ENCODE results near the gene ATP5PD. TPM values are rescaled to one million over a fixed set of nuclear protein-coding genes. Genes with fewer than 3 reads are reported as not detected.
"Not testable (repeated sequence)": the region's sequence is repeated elsewhere in the genome, so short reads cannot be mapped to it uniquely, and the experiment has no call there.

ATP5PD gene
- total RNA-seq, 1 donor from 2014 or later, result 247 TPM

DNA sequence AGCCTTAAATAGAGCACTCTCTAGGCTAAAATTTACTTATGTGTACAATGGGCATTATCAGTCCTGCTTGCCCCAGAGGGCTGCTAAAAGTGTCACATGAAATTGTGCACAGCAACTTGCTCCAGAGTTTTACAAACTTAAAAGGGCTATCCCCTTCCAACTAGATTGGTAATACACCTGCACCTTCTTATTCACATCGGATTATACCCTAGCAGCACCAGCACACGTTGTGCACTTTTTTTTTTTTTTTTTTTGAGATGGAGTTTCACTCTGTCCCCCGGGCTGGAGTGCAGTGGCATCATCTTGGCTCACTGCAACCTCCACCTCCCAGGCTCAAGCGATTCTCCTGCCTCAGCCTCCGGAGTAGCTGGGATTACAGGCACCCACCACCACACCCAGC lies 3.0 kb downstream of the ATP5PD start:
- Histone ChIP-seq H3K36me3 (ENCODE audit: control insufficient read depth in 3 of 3, insufficient read depth in 3 of 3, low read length in 3 of 3) (peaks cover 26 to 36% (median 30%) of the 10 kb centered on the region in 3 donors), H3K4me1 (ENCODE audit: control insufficient read depth in 3 of 3, insufficient read depth in 3 of 3, low read length in 3 of 3) (peaks cover 16 to 18% (median 17%) of the 10 kb centered on the region in 3 donors)
- H3K27ac ChIP-seq (ENCODE audit: low read depth, low read length); H3K27me3 ChIP-seq (ENCODE audit: control insufficient read depth in 3 of 3, insufficient read depth in 3 of 3, low read length in 3 of 3); H3K9me3 ChIP-seq (ENCODE audit: control insufficient read depth in 3 of 3, low read length in 3 of 3); H3K4me3 ChIP-seq (ENCODE audit: low read length in 3 of 3); H3K9ac ChIP-seq (ENCODE audit: low read depth in 1 of 3, low read length in 3 of 3): not testable (repeated sequence)

DNA sequence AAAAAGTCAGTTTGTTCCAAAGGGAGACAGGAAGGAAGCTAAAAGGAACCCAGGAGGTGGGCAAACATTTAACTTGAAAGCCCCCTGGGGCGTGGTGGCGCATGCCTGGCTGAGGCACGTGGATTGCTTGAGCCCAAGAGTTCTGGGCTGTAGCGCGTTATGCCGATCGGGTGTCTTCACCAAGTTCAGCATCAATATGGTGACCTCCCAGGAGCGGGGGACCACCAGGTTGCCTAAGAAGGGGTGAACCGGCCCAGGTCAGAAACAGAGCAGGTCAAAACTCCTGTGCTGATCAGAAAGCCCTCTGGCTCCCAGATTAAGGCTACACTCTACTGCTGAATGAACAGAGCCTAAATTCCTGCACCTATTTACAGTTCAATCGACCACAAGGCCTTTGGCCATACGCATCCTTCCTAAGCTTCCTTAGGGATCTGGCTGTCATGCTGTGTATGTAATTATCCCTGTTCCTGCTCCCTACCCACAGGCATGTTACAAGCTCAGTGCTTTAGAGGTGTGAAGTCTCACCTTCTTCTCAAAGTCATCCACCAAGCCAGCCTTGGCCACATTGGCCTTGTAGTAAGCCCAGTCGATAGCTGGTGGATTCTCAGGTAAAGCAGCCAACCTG lies 5.0 kb downstream of the ATP5PD start:
- Histone ChIP-seq H3K36me3 (ENCODE audit: control insufficient read depth in 3 of 3, insufficient read depth in 3 of 3, low read length in 3 of 3) (peaks cover 32 to 44% (median 36%) of the 10 kb centered on the region in 3 donors), H3K4me1 (ENCODE audit: control insufficient read depth in 3 of 3, insufficient read depth in 3 of 3, low read length in 3 of 3) (peaks cover 3 to 6% (median 4%) of the 10 kb centered on the region in 3 donors), H3K4me3 (ENCODE audit: low read length in 3 of 3) (no peak overlapping the region), H3K9me3 (ENCODE audit: control insufficient read depth in 3 of 3, low read length in 3 of 3) (no peaks in the 10 kb centered on the region), H3K9ac (ENCODE audit: low read depth in 1 of 3, low read length in 3 of 3) (no peak overlapping the region), H3K27me3 (ENCODE audit: control insufficient read depth in 3 of 3, insufficient read depth in 3 of 3, low read length in 3 of 3) (no peaks in the 10 kb centered on the region), H3K27ac (ENCODE audit: low read depth, low read length) (no peak overlapping the region)

DNA sequence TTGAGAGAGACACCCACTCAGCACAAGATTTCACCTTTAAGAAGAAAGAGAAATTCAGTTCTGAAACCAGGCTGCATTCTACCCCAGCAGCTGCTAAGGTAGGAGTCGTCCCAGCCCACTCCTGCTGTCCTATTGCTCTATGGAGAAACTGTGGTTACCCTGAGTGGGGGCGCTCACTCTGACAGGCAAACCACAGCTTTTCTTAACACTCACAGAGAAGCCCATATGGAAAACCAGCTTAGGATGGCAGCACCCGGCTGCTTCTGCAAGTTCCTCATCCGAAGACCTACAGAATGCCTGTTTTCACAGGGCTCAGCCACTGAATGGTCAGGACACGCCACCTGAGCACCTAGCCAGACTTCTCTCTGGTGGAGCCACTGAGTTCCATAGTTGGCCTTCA lies 7.5 kb downstream of the ATP5PD start:
- Histone ChIP-seq H3K9ac (ENCODE audit: low read depth in 1 of 3, low read length in 3 of 3) (no peak overlapping the region), H3K27ac (ENCODE audit: low read depth, low read length) (no peak overlapping the region), H3K9me3 (ENCODE audit: control insufficient read depth in 3 of 3, low read length in 3 of 3) (no peaks in the 10 kb centered on the region), H3K4me3 (ENCODE audit: low read length in 3 of 3) (no peak overlapping the region), H3K27me3 (ENCODE audit: control insufficient read depth in 3 of 3, insufficient read depth in 3 of 3, low read length in 3 of 3) (no peaks in the 10 kb centered on the region), H3K36me3 (ENCODE audit: control insufficient read depth in 3 of 3, insufficient read depth in 3 of 3, low read length in 3 of 3) (peaks cover 32 to 48% (median 36%) of the 10 kb centered on the region in 3 donors), H3K4me1 (ENCODE audit: control insufficient read depth in 3 of 3, insufficient read depth in 3 of 3, low read length in 3 of 3) (peaks cover 10 to 26% (median 20%) of the 10 kb centered on the region in 3 donors)

DNA sequence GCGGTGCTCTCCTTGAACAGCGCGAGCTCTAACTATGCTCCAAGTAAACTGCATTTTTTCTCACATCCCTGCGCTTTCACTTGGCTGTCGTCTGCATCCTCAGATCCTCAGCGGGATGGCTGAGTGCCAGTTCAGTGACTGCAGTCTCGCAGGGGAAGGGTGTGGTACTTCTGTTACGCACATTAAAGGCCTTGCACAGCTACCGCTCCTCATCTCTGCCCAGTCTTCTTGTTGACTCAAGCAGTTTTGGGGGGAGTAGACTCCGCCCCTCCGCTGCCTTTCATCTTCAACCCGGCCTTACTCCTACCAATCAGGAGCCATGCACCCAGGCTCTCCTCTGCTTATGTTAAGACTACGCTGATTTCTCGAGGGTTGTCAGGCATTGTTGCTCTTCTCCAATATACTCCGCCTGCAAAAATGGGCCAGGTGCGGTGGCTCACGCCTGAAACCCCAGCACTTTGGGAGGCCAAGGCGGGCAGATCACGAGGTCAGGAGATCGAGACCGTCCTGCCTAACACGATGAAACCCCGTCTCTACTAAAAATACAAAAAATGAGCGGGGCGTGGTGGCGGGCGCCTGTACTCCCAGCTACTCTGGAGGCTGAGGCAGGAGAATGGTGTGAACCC lies 10.0 kb downstream of the ATP5PD start:
- Histone ChIP-seq H3K27ac (ENCODE audit: low read depth, low read length) (no peak overlapping the region), H3K4me3 (ENCODE audit: low read length in 3 of 3) (peak overlapping the region in 2 of 3 donors; percentile 19 to 45), H3K36me3 (ENCODE audit: control insufficient read depth in 3 of 3, insufficient read depth in 3 of 3, low read length in 3 of 3) (peaks cover 28 to 41% (median 31%) of the 10 kb centered on the region in 3 donors), H3K4me1 (ENCODE audit: control insufficient read depth in 3 of 3, insufficient read depth in 3 of 3, low read length in 3 of 3) (peaks cover 27 to 48% (median 40%) of the 10 kb centered on the region in 3 donors), H3K9ac (ENCODE audit: low read depth in 1 of 3, low read length in 3 of 3) (peak overlapping the region in 1 of 3 donors; percentile 45), H3K9me3 (ENCODE audit: control insufficient read depth in 3 of 3, low read length in 3 of 3) (no peaks in the 10 kb centered on the region), H3K27me3 (ENCODE audit: control insufficient read depth in 3 of 3, insufficient read depth in 3 of 3, low read length in 3 of 3) (no peaks in the 10 kb centered on the region)

DNA sequence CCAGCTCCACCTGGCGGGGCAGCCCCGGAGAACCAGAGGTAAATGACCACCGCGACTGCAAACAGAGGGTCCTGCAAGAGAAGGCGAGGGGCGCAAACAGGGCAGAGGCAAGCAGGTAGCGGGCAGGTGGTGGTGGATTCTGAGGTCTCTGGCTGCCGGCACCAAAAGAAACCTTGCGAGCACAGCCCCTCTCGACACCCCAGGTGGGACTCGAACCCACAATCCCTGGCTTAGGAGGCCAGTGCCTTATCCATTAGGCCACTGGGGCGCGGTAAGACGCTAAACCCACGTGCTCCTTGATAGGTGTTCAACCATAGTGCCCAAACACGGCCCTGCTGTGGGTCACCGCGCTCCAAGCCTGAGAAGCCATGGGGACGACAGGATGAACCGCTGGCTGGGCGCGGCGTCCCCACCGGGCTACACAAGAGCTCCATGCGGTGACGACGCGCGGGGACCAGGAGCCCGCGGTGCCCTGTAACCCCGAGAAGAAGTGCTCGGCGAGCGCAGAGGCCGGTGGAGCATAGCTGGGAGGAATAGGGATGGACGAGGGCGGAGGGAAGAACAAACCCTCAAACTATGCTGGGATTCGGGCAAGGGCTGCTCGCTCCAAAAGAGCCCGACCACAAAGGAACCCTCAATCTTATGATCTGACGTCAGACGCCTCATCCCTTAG lies 12.4 kb downstream of the ATP5PD start:
- Histone ChIP-seq H3K4me3 (ENCODE audit: low read length in 3 of 3) (peak overlapping the region; percentile 74 to 84 (median 84)), H3K4me1 (ENCODE audit: control insufficient read depth in 3 of 3, insufficient read depth in 3 of 3, low read length in 3 of 3) (peaks cover 27 to 48% (median 40%) of the 10 kb centered on the region in 3 donors), H3K27ac (ENCODE audit: low read depth, low read length) (peak overlapping the region; percentile 84), H3K36me3 (ENCODE audit: control insufficient read depth in 3 of 3, insufficient read depth in 3 of 3, low read length in 3 of 3) (peaks cover 11 to 17% (median 12%) of the 10 kb centered on the region in 3 donors), H3K9me3 (ENCODE audit: control insufficient read depth in 3 of 3, low read length in 3 of 3) (no peaks in the 10 kb centered on the region), H3K27me3 (ENCODE audit: control insufficient read depth in 3 of 3, insufficient read depth in 3 of 3, low read length in 3 of 3) (no peaks in the 10 kb centered on the region), H3K9ac (ENCODE audit: low read depth in 1 of 3, low read length in 3 of 3) (peak overlapping the region; percentile 60 to 80 (median 77))

DNA sequence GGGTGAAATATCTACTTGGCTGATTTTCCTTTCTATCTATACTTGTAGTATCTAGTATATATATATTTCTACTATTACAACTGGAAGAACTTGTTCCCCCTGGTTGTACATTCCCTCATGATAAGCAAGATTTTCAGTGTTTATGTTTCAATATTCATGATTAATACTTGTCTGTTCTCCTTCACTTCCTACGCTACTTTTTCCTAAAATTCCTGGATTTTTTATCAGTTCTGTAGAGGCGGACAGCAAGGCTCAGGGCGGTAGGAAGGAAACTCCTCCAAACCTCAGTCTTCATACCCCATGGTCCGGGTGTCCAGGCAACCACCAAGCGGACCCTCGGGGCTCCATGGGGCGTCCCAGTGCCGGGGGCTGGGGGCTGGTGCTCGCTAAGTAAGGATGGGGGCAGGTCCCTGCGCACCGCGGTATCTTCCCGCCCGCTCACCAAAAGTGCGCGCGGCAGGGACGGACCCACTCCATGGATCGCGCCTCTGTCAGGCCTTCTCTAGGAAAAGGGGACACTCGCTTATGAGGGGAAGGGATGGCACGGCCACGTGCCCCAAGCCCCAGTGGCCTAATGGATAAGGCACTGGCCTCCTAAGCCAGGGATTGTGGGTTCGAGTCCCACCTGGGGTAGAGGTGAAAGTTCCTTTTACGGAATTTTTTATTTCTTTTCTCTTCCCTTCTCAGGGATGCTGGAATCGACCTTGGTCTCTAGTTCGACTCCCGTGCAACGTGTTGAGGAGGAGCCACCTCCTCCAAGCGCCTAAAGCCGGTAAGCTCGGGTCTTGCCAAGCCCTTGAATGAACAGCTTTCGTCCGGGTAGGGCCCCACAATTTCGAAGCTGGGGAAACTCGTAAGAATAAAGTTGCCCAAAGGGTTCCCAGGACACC lies 13.2 kb downstream of the ATP5PD start:
- no peaks in the 10 kb centered on the region for H3K9me3 ChIP-seq (ENCODE audit: control insufficient read depth in 3 of 3, low read length in 3 of 3)
- H3K4me1 ChIP-seq (ENCODE audit: control insufficient read depth in 3 of 3, insufficient read depth in 3 of 3, low read length in 3 of 3), result peaks cover 27 to 48% (median 40%) of the 10 kb centered on the region in 3 donors
- peaks cover 4 to 10% (median 4%) of the 10 kb centered on the region in 3 donors for H3K36me3 ChIP-seq (ENCODE audit: control insufficient read depth in 3 of 3, insufficient read depth in 3 of 3, low read length in 3 of 3)
- peak overlapping the region; percentile 74 to 84 (median 84) for H3K4me3 ChIP-seq (ENCODE audit: low read length in 3 of 3)
- H3K9ac ChIP-seq (ENCODE audit: low read depth in 1 of 3, low read length in 3 of 3), result peak overlapping the region; percentile 40 to 77 (median 60)
- no peaks in the 10 kb centered on the region for H3K27me3 ChIP-seq (ENCODE audit: control insufficient read depth in 3 of 3, insufficient read depth in 3 of 3, low read length in 3 of 3)
- H3K27ac ChIP-seq (ENCODE audit: low read depth, low read length), result peak overlapping the region; percentile 84

DNA sequence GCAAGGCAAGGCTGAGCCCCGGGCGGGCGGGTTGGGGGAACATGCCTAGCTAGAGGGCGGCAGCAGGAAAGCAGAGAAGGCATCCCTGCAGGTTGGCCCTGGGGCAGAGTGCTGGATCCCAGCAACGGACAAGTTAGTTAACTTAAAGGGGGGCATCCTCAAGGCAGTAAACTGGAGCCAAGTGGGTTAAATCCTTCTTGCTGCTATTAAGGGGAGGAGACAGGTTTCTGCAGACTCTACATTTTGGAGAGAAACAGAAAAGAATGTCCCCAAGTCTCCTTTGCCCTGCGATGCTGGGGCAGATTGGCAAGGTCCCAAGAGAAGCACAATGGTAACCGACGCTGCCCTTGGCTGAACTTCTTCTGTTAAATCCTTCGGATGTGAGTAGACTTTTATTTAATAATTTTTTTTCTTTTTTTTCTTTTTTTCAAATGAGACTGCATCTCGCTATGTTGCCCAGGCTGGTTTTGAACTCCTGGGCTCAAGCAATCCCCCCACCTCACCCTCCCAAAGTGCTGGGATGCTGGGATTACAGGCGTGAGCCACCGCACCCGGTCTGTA lies 14.0 kb downstream of the ATP5PD start:
- Histone ChIP-seq H3K27me3 (ENCODE audit: control insufficient read depth in 3 of 3, insufficient read depth in 3 of 3, low read length in 3 of 3) (no peaks in the 10 kb centered on the region), H3K27ac (ENCODE audit: low read depth, low read length) (peak overlapping the region; percentile 1), H3K36me3 (ENCODE audit: control insufficient read depth in 3 of 3, insufficient read depth in 3 of 3, low read length in 3 of 3) (peaks cover 0 to 4% (median 0%) of the 10 kb centered on the region in 3 donors), H3K9me3 (ENCODE audit: control insufficient read depth in 3 of 3, low read length in 3 of 3) (no peaks in the 10 kb centered on the region), H3K4me3 (ENCODE audit: low read length in 3 of 3) (peak overlapping the region; percentile 42 to 84 (median 84)), H3K4me1 (ENCODE audit: control insufficient read depth in 3 of 3, insufficient read depth in 3 of 3, low read length in 3 of 3) (peaks cover 27 to 48% (median 40%) of the 10 kb centered on the region in 3 donors), H3K9ac (ENCODE audit: low read depth in 1 of 3, low read length in 3 of 3) (peak overlapping the region; percentile 50 to 77 (median 51))

DNA sequence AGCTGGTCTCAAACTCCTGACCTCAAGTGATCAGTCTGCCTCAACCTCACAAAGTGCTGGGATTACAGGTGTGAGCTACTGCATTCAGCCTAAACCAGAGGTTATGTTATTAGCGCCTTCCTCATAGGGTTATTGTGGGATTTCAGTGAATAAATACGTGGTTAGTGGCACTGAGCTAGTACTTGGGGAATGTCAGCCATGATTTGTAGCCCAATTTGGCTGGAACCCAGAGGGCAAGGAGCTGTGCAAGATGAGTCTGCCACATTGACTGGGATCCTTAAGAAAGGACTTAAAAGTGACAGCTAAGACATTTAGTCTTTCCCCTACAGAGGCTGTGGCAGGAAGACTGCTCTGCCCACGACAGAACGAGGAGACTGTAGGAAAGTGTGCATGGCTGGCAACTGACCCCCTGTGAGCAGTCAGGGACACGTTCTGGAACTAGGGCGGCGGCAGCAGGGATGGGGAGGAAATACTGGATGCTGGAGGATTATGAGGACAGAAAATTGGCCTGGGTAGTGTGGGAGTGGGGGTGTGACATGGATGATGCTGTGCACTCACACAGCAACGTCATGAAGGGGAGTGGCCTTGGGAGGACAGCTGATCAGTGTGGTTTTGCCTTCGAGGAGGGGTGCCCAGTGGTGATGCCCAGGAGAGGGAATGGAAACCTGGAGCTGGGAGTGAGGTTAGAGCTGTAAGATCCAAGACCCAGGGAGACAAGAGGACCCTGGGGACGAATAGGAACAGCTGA lies 14.6 kb downstream of the ATP5PD start:
- peaks cover 27 to 48% (median 40%) of the 10 kb centered on the region in 3 donors for H3K4me1 ChIP-seq (ENCODE audit: control insufficient read depth in 3 of 3, insufficient read depth in 3 of 3, low read length in 3 of 3)
- no peaks in the 10 kb centered on the region for H3K9me3 ChIP-seq (ENCODE audit: control insufficient read depth in 3 of 3, low read length in 3 of 3)
- no peaks in the 10 kb centered on the region for H3K27me3 ChIP-seq (ENCODE audit: control insufficient read depth in 3 of 3, insufficient read depth in 3 of 3, low read length in 3 of 3)
- H3K27ac ChIP-seq (ENCODE audit: low read depth, low read length), result peak overlapping the region; percentile 1
- peak overlapping the region; percentile 42 to 84 (median 84) for H3K4me3 ChIP-seq (ENCODE audit: low read length in 3 of 3)
- H3K9ac ChIP-seq (ENCODE audit: low read depth in 1 of 3, low read length in 3 of 3), result peak overlapping the region; percentile 38 to 54 (median 50)
- peaks cover 0 to 4% (median 0%) of the 10 kb centered on the region in 3 donors for H3K36me3 ChIP-seq (ENCODE audit: control insufficient read depth in 3 of 3, insufficient read depth in 3 of 3, low read length in 3 of 3)
